Stimulated activated naive B cell treated with anti-CD40 and anti-IgM and Interleukin-4, amounts not matched to agents 10 μg/mL and 1 μg/mL and 100 μg/mL, for 72 hours (primary cell): ENCODE data around the gene COMMD2.

Experiments
- ATAC-seq, 2 donors: fragments of 150-1000 bp; cut with Tn5 transposase; replicated peaks; 2 replicates each; pipeline ENCODE4 v1.10.0; 2021; ENCODE audit warnings: moderate library complexity in 1 of 2
- DNase-seq: peaks from one replicate; pipeline ENCODE4 v3.0.0; 2021
- H3K27ac Mint-ChIP-seq: one replicate; pipeline ENCODE4 v1.8.0; 2022; ENCODE audit warnings: mild to moderate bottlenecking, mixed read lengths
- H3K27me3 Mint-ChIP-seq, 2 donors: one replicate each; pipeline ENCODE4 v1.8.0; 2022; ENCODE audit warnings: mixed read lengths in 2 of 2
- H3K36me3 Mint-ChIP-seq, 2 donors: one replicate each; pipeline ENCODE4 v1.8.0; 2022; ENCODE audit warnings: mixed read lengths in 2 of 2, mild to moderate bottlenecking in 1 of 2
- H3K4me1 Mint-ChIP-seq, 2 donors: one replicate each; pipeline ENCODE4 v1.8.0; 2022; ENCODE audit warnings: mixed read lengths in 2 of 2, mild to moderate bottlenecking in 1 of 2
- H3K4me3 Mint-ChIP-seq, 2 donors: one replicate each; pipeline ENCODE4 v1.8.0; 2022; ENCODE audit warnings: mild to moderate bottlenecking in 2 of 2, mixed read lengths in 2 of 2, moderate library complexity in 1 of 2
- H3K9me3 Mint-ChIP-seq, 2 donors: one replicate each; pipeline ENCODE4 v1.8.0; 2022; ENCODE audit warnings: mixed read lengths in 2 of 2, mild to moderate bottlenecking in 1 of 2

COMMD2 gene

GRCh38 chr3:149752051-149752787 is at the start of gene COMMD2:
Gene COMMD2, minus strand, starts transcription at chr3:149752489. Its CDS starts 45 bp downstream, at chr3:149752444.
- ATAC-seq (peak; percentile 100), DNase-seq (peak; percentile 83)
- Mint-ChIP-seq H3K4me3 (peak within 1 kb of the TSS; percentile 96 to 97), H3K9me3 (peaks cover 0 to 1% of the 10 kb centered on the region in 2 donors), H3K4me1 (peaks cover 3 to 22% of the 10 kb centered on the region in 2 donors), H3K27ac (peak within 1 kb of the TSS; percentile 98), H3K36me3 (peaks cover 18 to 28% of the 10 kb centered on the region in 2 donors), H3K27me3 (peaks cover 4 to 8% of the 10 kb centered on the region in 2 donors)

DNA sequence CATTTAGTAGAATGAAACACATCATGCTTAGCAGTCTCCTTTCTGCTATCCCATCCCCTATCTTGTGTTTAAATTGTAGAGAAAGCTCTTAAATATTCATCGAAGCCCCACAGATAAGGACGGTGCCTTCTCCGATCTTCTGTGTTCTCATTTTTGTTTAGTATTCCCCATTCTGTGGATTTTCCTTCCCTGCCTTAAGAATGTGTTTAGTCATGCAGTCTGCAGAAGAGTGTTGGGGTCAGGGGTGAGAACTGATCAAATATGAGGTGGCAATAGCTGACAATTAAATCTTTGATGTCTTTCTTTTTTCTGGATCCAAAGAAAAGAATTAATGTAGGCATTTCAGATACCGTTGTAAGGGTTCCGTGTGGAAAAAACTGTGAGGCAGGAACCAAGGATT is 49.4 kb upstream of the COMMD2 start:
- DNase-seq (no peak), ATAC-seq (no peak)
- H3K4me3 Mint-ChIP-seq: no peak overlapping the region
- H3K4me1 Mint-ChIP-seq: peaks cover 4 to 6% of the 10 kb centered on the region in 2 donors
- H3K9me3 Mint-ChIP-seq: no peaks in the 10 kb centered on the region
- H3K27me3 Mint-ChIP-seq: peaks cover 0 to 4% of the 10 kb centered on the region in 2 donors
- H3K27ac Mint-ChIP-seq: no peak overlapping the region
- H3K36me3 Mint-ChIP-seq: no peaks in the 10 kb centered on the region

DNA sequence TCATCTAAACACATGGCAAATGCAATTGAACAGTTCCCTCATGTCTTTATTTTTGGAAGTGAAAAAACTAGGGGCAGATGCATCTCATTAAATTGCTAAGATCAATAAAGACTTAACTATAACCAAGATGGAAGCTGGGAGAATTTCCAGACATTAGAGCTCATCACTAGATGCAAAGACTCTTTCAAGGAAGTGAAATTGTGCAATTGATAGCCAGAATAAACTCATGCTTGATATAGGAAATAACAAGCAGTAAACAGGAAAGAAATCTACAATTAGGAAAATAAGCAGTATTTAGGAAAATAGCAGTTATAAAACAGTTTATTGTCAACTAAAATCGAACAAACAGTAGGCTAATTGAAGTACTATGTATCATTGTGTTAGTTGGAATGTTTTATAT is 48.9 kb upstream of the COMMD2 start:
- Mint-ChIP-seq H3K4me1 (peaks cover 0 to 1% of the 10 kb centered on the region in 2 donors), H3K27me3 (peaks cover 0 to 4% of the 10 kb centered on the region in 2 donors), H3K9me3 (no peaks in the 10 kb centered on the region), H3K27ac (no peak overlapping the region), H3K36me3 (no peaks in the 10 kb centered on the region), H3K4me3 (no peak overlapping the region)
- DNase-seq (no peak), ATAC-seq (no peak)

GRCh38 chr3:149800693-149801092 is 48.4 kb upstream of the COMMD2 start:
- DNase-seq (no peak), ATAC-seq (no peak)
- H3K27ac Mint-ChIP-seq: no peak overlapping the region
- H3K4me1 Mint-ChIP-seq: no peaks in the 10 kb centered on the region
- peaks cover 0 to 3% of the 10 kb centered on the region in 2 donors for H3K27me3 Mint-ChIP-seq
- no peaks in the 10 kb centered on the region for H3K9me3 Mint-ChIP-seq
- H3K36me3 Mint-ChIP-seq: no peaks in the 10 kb centered on the region
- no peak overlapping the region for H3K4me3 Mint-ChIP-seq

- no peak overlapping the region for H3K27ac Mint-ChIP-seq
- H3K36me3 Mint-ChIP-seq: no peaks in the 10 kb centered on the region
- H3K4me3 Mint-ChIP-seq: no peak overlapping the region
- DNase-seq (no peak), ATAC-seq (no peak)
- H3K9me3 Mint-ChIP-seq: no peaks in the 10 kb centered on the region
- peaks cover 4 to 8% of the 10 kb centered on the region in 2 donors for H3K27me3 Mint-ChIP-seq
- H3K4me1 Mint-ChIP-seq: no peaks in the 10 kb centered on the region
Observed at GRCh38 chr3:149796026-149796425, 43.7 kb upstream of the COMMD2 start.

GRCh38 chr3:149792452-149793270 is 40.4 kb upstream of the COMMD2 start, which contains the start of gene ANKUB1:
Gene ANKUB1, minus strand, starts transcription at chr3:149792554. Its CDS starts 188 bp downstream, at chr3:149792366.
- Mint-ChIP-seq H3K4me3 (no peak within 1 kb of the TSS), H3K27ac (no peak within 1 kb of the TSS), H3K36me3 (no peaks in the 10 kb centered on the region), H3K9me3 (no peaks in the 10 kb centered on the region), H3K27me3 (peaks cover 7 to 8% of the 10 kb centered on the region in 2 donors), H3K4me1 (no peaks in the 10 kb centered on the region)
- DNase-seq (no peak), ATAC-seq (no peak)

DNA sequence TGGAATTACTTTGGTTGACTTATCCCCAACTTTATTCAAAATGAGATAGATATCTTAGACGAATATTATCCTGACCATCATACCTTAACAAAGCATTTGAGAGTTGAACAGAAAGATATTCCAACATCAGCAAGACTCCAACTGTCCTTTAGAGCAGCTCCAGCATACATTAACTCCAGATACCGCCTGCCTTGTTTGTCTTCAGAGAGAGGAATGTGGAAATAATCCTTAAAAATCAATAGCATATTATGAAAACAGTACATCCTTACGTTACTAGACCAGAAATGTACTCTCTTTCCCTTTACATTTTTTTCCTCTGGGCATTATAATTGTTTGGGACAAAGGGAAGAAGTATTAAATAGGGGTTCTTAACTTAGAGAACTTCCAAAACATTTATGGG is 38.4 kb upstream of the COMMD2 start:
- Mint-ChIP-seq H3K27me3 (peaks cover 7 to 8% of the 10 kb centered on the region in 2 donors), H3K9me3 (no peaks in the 10 kb centered on the region), H3K36me3 (no peaks in the 10 kb centered on the region), H3K4me1 (no peaks in the 10 kb centered on the region), H3K4me3 (no peak overlapping the region), H3K27ac (no peak overlapping the region)
- DNase-seq (no peak), ATAC-seq (no peak)

DNA sequence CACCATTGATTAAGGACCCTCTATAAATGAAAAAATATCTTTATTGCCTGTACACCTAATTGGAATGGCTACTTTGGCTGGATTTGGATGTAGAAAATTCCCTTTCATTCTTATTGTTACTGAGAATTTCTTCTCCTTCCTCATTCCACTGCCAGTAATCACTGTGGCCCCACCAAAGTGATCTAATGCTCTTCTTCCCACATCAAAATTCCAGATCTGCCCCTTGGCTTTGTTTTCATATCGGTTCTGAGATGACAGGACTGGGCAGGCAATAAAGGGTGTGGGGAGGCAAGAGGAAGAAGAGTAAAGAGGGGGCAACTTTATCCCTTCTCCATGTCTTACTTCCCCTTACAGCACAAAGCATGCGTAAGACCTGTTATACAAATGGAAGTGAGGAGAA is 38.0 kb upstream of the COMMD2 start:
- ATAC-seq: no peak
- no peak for DNase-seq
- no peaks in the 10 kb centered on the region for H3K9me3 Mint-ChIP-seq
- no peaks in the 10 kb centered on the region for H3K36me3 Mint-ChIP-seq
- peaks cover 7 to 8% of the 10 kb centered on the region in 2 donors for H3K27me3 Mint-ChIP-seq
- no peak overlapping the region for H3K4me3 Mint-ChIP-seq
- H3K4me1 Mint-ChIP-seq: no peaks in the 10 kb centered on the region
- H3K27ac Mint-ChIP-seq: no peak overlapping the region

DNA sequence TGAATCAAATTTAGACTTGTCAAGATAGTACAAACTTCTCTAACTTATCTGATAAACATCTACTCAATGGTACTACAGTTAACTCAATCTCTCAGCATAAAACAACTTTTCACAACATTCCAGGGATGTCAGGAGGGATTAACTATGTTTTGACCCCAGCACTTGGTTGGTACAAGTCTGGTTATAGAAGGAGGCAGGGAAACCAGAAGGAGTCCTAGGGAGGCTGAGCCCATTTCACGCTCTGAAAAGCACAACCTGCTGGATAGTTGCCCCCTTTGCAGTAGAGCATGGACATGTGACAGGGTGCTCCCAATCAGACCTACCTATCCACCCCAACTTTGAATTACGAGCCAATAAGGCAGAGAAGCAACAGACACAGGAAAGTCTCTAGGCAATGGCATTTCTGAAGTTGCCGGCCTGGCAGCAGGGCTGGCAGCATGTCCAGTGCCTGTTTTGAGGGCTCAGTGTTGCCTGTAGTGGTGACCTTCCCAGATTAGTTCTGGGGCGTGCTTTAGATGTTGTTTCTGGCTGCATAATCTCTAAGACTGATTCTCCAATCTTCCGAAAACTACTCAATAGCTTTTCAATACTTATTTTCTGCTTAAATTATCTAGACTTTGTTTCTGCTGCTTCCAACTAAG is 31.9 kb upstream of the COMMD2 start:
- no peak for ATAC-seq
- Mint-ChIP-seq H3K4me3 (no peak overlapping the region), H3K4me1 (peaks cover 28 to 47% of the 10 kb centered on the region in 2 donors), H3K36me3 (no peaks in the 10 kb centered on the region), H3K27me3 (no peaks in the 10 kb centered on the region), H3K27ac (peak overlapping the region; percentile 62), H3K9me3 (no peaks in the 10 kb centered on the region)
- no peak for DNase-seq

- ATAC-seq: peak; percentile 48 to 64
- H3K27me3 Mint-ChIP-seq: no peaks in the 10 kb centered on the region
- no peak for DNase-seq
- H3K27ac Mint-ChIP-seq: peak overlapping the region; percentile 62
- H3K4me1 Mint-ChIP-seq: peaks cover 28 to 47% of the 10 kb centered on the region in 2 donors
- H3K4me3 Mint-ChIP-seq: no peak overlapping the region
- H3K36me3 Mint-ChIP-seq: no peaks in the 10 kb centered on the region
- H3K9me3 Mint-ChIP-seq: no peaks in the 10 kb centered on the region
Observed at GRCh38 chr3:149783576-149783975, 31.3 kb upstream of the COMMD2 start.

- ATAC-seq (peak in 1 of 2 donors; percentile 16), DNase-seq (no peak)
- no peaks in the 10 kb centered on the region for H3K36me3 Mint-ChIP-seq
- peaks cover 28 to 47% of the 10 kb centered on the region in 2 donors for H3K4me1 Mint-ChIP-seq
- H3K9me3 Mint-ChIP-seq: no peaks in the 10 kb centered on the region
- peak overlapping the region; percentile 52 to 79 for H3K4me3 Mint-ChIP-seq
- peak overlapping the region; percentile 92 for H3K27ac Mint-ChIP-seq
- peaks cover 0 to 5% of the 10 kb centered on the region in 2 donors for H3K27me3 Mint-ChIP-seq
Observed at GRCh38 chr3:149781741-149782140, 29.5 kb upstream of the COMMD2 start.

DNA sequence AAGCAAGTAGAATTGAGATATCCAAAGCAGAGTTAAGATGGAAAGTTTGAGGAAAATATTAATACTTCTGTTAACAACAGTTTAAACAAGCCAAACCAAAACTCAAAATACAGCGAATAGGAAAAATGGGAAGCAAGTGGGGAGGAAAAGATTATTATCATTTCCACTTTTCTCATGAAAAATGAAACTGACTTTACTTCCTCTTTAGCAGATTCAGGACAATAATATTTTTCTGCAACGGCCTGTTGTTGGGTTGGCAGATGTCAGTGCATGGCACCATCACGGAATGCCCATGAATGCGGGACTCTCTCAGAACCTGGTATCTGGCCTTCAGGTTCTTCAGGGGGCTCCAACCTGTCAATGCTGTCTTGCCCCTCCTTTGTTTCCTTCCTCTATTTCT is 28.9 kb upstream of the COMMD2 start:
- peak; percentile 1 for DNase-seq
- Mint-ChIP-seq H3K4me1 (peaks cover 28 to 47% of the 10 kb centered on the region in 2 donors), H3K27ac (peak overlapping the region; percentile 92), H3K27me3 (peaks cover 0 to 5% of the 10 kb centered on the region in 2 donors), H3K36me3 (no peaks in the 10 kb centered on the region), H3K9me3 (no peaks in the 10 kb centered on the region), H3K4me3 (peak overlapping the region; percentile 52 to 79)
- peak in 1 of 2 donors; percentile 79 for ATAC-seq

GRCh38 chr3:149777414-149778214 is 25.3 kb upstream of the COMMD2 start:
- Mint-ChIP-seq H3K4me3 (no peak overlapping the region), H3K36me3 (no peaks in the 10 kb centered on the region), H3K27me3 (peaks cover 0 to 5% of the 10 kb centered on the region in 2 donors), H3K4me1 (peaks cover 13 to 26% of the 10 kb centered on the region in 2 donors), H3K9me3 (no peaks in the 10 kb centered on the region), H3K27ac (no peak overlapping the region)
- ATAC-seq (no peak), DNase-seq (no peak)
